Activated B cell treated with CpG ODN at 0.5 μM for 24 hours (primary cell): ENCODE results near the gene TSHZ2. TPM values are rescaled to one million over a fixed set of nuclear protein-coding genes. Genes with fewer than 3 reads are reported as not detected.

Source experiments
- ATAC-seq: fragments of 200-7000 bp; cut with Tn5 transposase; one replicate; pipeline ENCODE4 v1.10.0; 2021; ENCODE audit warnings: low read depth, mild to moderate bottlenecking, moderate library complexity
- CTCF ChIA-PET: fragments of 350-600 bp; sonication (Branson Sonifier 250); formaldehyde crosslinking; loops from one replicate; lab custom pipeline; 2021; ENCODE audit warnings: antibody characterized with exemption; lab: Charles Lee
- POLR2A ChIA-PET: fragments of 350-600 bp; sonication (Branson Sonifier 250); formaldehyde crosslinking; loops from one replicate; lab custom pipeline; 2021; ENCODE audit warnings: antibody characterized with exemption; lab: Charles Lee
- DNase-seq: peaks from one replicate; pipeline ENCODE4 v3.0.0; 2022
- H3K27ac Mint-ChIP-seq: one replicate; pipeline ENCODE4 v1.8.0; 2020; ENCODE audit warnings: mixed read lengths
- H3K27me3 Mint-ChIP-seq: one replicate; pipeline ENCODE4 v1.8.0; 2021; ENCODE audit warnings: mixed read lengths
- H3K36me3 Mint-ChIP-seq: one replicate; pipeline ENCODE4 v1.8.0; 2021; ENCODE audit warnings: low read depth, mixed read lengths
- H3K4me1 Mint-ChIP-seq: one replicate; pipeline ENCODE4 v1.8.0; 2021; ENCODE audit warnings: mixed read lengths
- H3K4me3 Mint-ChIP-seq: one replicate; pipeline ENCODE4 v1.8.0; 2020; ENCODE audit warnings: mild to moderate bottlenecking, mixed read lengths
- H3K9me3 Mint-ChIP-seq: one replicate; pipeline ENCODE4 v1.8.0; 2020; ENCODE audit warnings: mixed read lengths
- CTCF ChIP-seq: fragments of 200-600 bp; IDR thresholded peaks from one replicate; pipeline ENCODE4 v1.8.0; 2022; ENCODE audit warnings: antibody characterized with exemption, mild to moderate bottlenecking
- intact Hi-C: fragments of 100-400 bp; cut with micrococcal nuclease; formaldehyde crosslinking; loops from one replicate; pipeline ENCODE4 v1.15.1; 2024
- total RNA-seq: library from RNA; stranded (reverse); gene quantifications from 2 replicates; pipeline ENCODE4 v1.2.3, GENCODE V29; 2022

The TSHZ2 gene
- total RNA-seq, 1 donor from 2014 or later, result 1.7 TPM

- Mint-ChIP-seq H3K36me3 (no peaks in the 10 kb centered on the region), H3K27ac (no peak overlapping the region), H3K4me1 (no peaks in the 10 kb centered on the region), H3K4me3 (no peak overlapping the region), H3K27me3 (peaks cover 3% of the 10 kb centered on the region), H3K9me3 (peaks cover 14% of the 10 kb centered on the region)
- ATAC-seq (no peak), DNase-seq (no peak)
- intact Hi-C loops, result no loop called here
- ChIA-PET CTCF (no interaction called here), POLR2A (no interaction called here)
- no peak for TF ChIP-seq CTCF
These were observed 383.6 kb downstream of the TSHZ2 start for GRCh38 chr20:53355790-53356189.

- ATAC-seq (no peak), DNase-seq (no peak)
- ChIA-PET CTCF (no interaction called here), POLR2A (no interaction called here)
- H3K36me3 Mint-ChIP-seq, result no peaks in the 10 kb centered on the region
- intact Hi-C loops, result no loop called here
- H3K4me1 Mint-ChIP-seq, result no peaks in the 10 kb centered on the region
- no peak for TF ChIP-seq CTCF
- no peak overlapping the region for H3K27ac Mint-ChIP-seq
- H3K4me3 Mint-ChIP-seq, result no peak overlapping the region
- peaks cover 12% of the 10 kb centered on the region for H3K9me3 Mint-ChIP-seq
- peaks cover 1% of the 10 kb centered on the region for H3K27me3 Mint-ChIP-seq
These were observed 387.3 kb downstream of the TSHZ2 start for GRCh38 chr20:53359425-53359824.

GRCh38 chr20:53360852-53361251 is 388.7 kb downstream of the TSHZ2 start:
- Mint-ChIP-seq H3K9me3 (peaks cover 5% of the 10 kb centered on the region), H3K4me3 (no peak overlapping the region), H3K27ac (no peak overlapping the region), H3K4me1 (no peaks in the 10 kb centered on the region), H3K27me3 (peaks cover 1% of the 10 kb centered on the region), H3K36me3 (no peaks in the 10 kb centered on the region)
- TF ChIP-seq CTCF, result no peak
- DNase-seq, result no peak
- intact Hi-C loops, result no loop called here
- POLR2A ChIA-PET, result no interaction called here
- ATAC-seq, result no peak
- CTCF ChIA-PET, result no interaction called here

GRCh38 chr20:53362736-53363135 is 390.6 kb downstream of the TSHZ2 start:
- CTCF ChIA-PET, result no interaction called here
- intact Hi-C loops, result no loop called here
- H3K27ac Mint-ChIP-seq, result no peak overlapping the region
- H3K9me3 Mint-ChIP-seq, result no peaks in the 10 kb centered on the region
- DNase-seq (no peak), ATAC-seq (no peak)
- H3K4me3 Mint-ChIP-seq, result no peak overlapping the region
- POLR2A ChIA-PET, result no interaction called here
- H3K36me3 Mint-ChIP-seq, result no peaks in the 10 kb centered on the region
- H3K27me3 Mint-ChIP-seq, result no peaks in the 10 kb centered on the region
- H3K4me1 Mint-ChIP-seq, result no peaks in the 10 kb centered on the region
- no peak for TF ChIP-seq CTCF

- no peak for TF ChIP-seq CTCF
- Mint-ChIP-seq H3K27me3 (peaks cover 2% of the 10 kb centered on the region), H3K4me3 (no peak overlapping the region), H3K4me1 (no peaks in the 10 kb centered on the region), H3K9me3 (no peaks in the 10 kb centered on the region), H3K27ac (no peak overlapping the region), H3K36me3 (no peaks in the 10 kb centered on the region)
- DNase-seq (no peak), ATAC-seq (no peak)
- ChIA-PET CTCF (no interaction called here), POLR2A (no interaction called here)
- intact Hi-C loops, result no loop called here
These were observed 392.5 kb downstream of the TSHZ2 start for GRCh38 chr20:53364646-53365045.
